GM12891 (cell line): ENCODE measurements around the gene CDH13.

Experiments
- PAX5 ChIP-seq: IDR thresholded peaks from 2 replicates; pipeline ENCODE4 v1.6.1; 2011; ENCODE audit warnings: low read length, moderate library complexity, mild to moderate bottlenecking; ENCODE audit not compliant: insufficient read depth, severe bottlenecking
- POLR2A ChIP-seq: IDR thresholded peaks from 2 replicates; pipeline ENCODE4 v1.6.1; 2011; ENCODE audit warnings: low read depth, low read length, control low read depth
- POLR2AphosphoS5 ChIP-seq: IDR thresholded peaks from 2 replicates; pipeline ENCODE4 v1.6.1; 2011; ENCODE audit warnings: low read depth, low read length, control low read depth
- POU2F2 ChIP-seq: IDR thresholded peaks from 2 replicates; pipeline ENCODE4 v1.6.1; 2011; ENCODE audit warnings: low read depth, mild to moderate bottlenecking, control low read depth, low read length, moderate library complexity
- SPI1 ChIP-seq: IDR thresholded peaks from 2 replicates; pipeline ENCODE4 v1.6.1; 2011; ENCODE audit warnings: low read depth, low read length, control low read depth
- TAF1 ChIP-seq: IDR thresholded peaks from 2 replicates; pipeline ENCODE4 v1.6.1; 2011; ENCODE audit warnings: low read depth, low read length, control low read depth

GRCh38 chr16:83105279-83106077, 478.7 kb downstream of the CDH13 start:
- TF ChIP-seq TAF1 = no peak
- no peak for TF ChIP-seq POLR2A
- no peak for TF ChIP-seq PAX5
- no peak for TF ChIP-seq POLR2AphosphoS5
- no peak for TF ChIP-seq SPI1
- TF ChIP-seq POU2F2 = no peak
